ENCODE data around the gene PLA2G4D.

DNA sequence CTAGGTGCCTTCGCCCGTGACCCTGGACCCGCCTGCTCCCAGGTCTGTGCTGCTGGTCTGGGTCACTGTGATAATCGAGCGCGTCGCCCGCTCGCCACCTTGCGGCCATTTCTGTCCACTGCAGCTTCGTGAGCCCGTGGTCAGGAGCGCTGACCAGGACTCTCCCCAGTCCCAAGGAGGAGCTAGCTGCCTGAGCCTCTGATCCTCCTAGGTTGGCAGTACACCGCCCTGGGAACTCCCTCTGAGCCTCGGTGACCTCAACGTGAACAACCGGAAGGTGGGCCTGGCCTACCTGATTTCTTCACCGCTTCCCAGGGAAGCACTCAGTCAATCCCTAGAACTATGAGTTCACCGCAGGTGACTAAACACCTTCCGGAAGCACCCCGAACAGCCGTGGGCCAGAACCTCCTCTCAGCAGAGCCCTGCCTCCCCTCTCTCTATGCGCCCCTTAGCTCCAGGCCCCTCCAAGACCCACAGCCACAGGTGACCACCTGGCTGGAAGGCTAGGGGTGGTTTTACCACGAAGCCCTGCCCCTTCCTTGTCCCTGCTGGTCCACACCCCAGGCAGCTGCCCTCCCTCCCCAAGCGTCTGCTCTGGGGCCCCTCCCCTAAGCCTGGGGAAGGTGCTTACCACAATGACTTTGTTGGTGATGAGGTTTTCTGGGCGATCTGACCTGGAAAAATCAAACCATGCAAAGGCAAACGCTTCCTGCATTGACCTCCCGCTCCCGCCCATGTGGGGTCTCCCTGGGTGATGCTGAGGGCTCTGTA is 9.7 kb downstream of the PLA2G4D start:
- TF ChIP-seq, protein P1, sequence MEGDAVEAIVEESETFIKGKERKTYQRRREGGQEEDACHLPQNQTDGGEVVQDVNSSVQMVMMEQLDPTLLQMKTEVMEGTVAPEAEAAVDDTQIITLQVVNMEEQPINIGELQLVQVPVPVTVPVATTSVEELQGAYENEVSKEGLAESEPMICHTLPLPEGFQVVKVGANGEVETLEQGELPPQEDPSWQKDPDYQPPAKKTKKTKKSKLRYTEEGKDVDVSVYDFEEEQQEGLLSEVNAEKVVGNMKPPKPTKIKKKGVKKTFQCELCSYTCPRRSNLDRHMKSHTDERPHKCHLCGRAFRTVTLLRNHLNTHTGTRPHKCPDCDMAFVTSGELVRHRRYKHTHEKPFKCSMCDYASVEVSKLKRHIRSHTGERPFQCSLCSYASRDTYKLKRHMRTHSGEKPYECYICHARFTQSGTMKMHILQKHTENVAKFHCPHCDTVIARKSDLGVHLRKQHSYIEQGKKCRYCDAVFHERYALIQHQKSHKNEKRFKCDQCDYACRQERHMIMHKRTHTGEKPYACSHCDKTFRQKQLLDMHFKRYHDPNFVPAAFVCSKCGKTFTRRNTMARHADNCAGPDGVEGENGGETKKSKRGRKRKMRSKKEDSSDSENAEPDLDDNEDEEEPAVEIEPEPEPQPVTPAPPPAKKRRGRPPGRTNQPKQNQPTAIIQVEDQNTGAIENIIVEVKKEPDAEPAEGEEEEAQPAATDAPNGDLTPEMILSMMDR (IDR thresholded peaks at IDR 0.05): peak; percentile 51 to 96 (median 90)
- TF ChIP-seq POLR2A (IDR thresholded peaks at IDR 0.05): no peak
